Ureter (tissue), 1 donor: ENCODE measurements around the gene FGF7. TPM values are rescaled to one million over a fixed set of nuclear protein-coding genes. Genes with fewer than 3 reads are reported as not detected.
"Not testable (repeated sequence)": the region's sequence is repeated elsewhere in the genome, so short reads cannot be mapped to it uniquely, and the experiment has no call there.

ENCODE experiments used
- DNase-seq: peaks from one replicate; pipeline ENCODE4 v3.0.0-alpha.2; 2020; ENCODE audit warnings: low spot score
- total RNA-seq: library from RNA; stranded (reverse); gene quantifications from one replicate; pipeline ENCODE4 v1.2.4, GENCODE V29; 2023
- donor health status: DM: yes; HTN: yes; CAD: no.

The FGF7 gene
- total RNA-seq, 1 donor from 2014 or later, result 48.3 TPM

DNA sequence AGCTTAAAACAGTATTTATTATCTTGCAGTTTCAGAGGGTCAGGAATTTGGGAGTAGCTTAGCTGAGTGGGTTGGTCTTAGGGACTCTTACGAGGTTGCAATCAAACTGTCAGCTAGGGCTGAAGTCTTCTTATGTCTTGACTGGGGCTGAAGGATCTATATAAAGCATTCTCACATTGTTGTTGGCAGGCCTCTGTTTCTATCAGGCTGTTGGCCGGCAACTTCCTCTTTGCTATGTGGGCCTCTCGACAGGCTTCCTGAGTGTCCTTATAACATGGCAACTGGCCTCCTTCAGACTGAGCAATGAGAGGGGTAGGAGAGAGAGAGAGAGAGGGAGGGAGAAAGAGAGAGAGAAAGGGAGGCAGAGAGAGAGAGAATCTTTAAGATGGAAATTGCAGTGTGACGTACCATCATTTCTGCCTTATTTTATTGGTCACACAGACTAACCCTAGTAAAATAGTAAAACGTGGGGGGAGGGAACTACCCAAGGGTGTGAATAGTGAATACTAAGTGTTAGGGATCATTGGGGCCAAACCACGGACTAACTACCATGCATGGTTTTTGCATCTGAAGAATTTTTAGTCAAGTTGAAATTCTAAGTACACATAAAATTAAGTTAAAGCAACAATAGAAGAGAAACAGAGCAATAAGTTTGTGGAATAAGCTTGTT is 16.1 kb downstream of the FGF7 start:
- no peak for DNase-seq

DNA sequence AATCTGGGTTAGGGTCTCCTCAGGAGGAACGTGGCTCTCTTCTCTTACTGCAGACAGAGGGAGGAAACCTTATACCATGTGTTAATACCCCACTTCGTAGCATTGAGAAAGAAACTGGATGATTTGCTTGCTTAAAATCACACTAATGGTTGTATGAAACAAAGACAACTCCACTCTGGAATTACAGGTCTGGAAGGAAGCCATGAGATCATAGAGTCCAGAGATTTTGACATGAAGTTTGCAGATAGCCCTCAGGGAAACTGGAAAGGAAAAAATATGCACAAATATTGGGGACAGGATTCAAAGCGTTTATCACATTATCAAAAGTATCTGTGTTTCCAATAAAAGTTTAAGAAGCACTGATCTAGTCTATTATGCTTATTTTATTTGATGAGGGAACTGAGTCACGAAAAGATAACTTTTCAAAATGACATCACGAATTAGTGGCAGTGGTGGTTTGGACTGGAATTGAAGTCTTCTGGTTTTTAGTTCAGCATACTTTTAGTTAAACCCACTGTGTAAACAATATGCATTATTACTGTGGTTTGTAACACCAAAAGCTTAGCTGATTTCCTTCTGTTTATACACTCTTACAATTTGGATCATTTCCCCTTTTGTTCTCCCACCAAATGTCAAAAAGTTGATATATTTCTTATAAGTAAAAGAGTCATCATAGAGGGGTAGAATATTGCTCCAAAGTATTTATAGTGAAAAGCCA is 16.8 kb downstream of the FGF7 start:
- DNase-seq, result no peak

DNA sequence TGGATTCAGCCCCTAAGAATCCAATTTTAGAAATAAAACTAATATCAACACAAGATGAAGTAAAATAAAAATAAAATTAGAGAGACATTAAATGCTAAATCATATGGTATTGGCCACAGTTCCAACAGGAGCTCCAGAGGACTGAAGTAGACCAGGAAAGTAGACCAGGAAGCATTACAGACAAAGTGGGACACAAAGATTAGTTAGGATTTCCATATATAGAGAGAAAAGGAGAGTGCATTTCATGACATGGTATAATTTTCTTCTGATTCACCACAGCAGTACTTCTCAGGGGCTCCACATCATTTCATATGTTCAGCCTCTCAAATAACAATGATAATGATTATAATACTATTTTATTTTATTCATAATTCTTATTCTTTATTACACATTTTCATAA is 18.3 kb downstream of the FGF7 start:
- no peak for DNase-seq

DNA sequence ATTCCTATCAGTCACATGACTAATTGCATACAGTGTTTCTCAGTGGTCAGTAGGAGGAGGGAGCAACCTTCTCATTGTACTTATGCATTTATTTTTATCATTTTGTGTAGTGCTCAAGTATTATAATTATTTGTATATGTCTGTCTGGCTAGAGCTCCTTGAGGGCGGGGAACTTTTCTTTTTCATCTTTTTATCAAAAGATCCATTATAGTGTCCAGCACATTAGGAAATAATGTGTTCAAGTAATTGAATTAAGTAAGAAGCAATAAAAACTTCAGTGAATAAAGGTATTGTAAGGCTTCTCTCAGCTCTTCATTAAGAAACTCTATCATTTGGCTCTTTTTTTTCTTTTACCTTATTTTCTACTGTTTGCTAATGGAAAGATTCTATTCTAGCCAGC is 18.8 kb downstream of the FGF7 start:
- no peak for DNase-seq

DNA sequence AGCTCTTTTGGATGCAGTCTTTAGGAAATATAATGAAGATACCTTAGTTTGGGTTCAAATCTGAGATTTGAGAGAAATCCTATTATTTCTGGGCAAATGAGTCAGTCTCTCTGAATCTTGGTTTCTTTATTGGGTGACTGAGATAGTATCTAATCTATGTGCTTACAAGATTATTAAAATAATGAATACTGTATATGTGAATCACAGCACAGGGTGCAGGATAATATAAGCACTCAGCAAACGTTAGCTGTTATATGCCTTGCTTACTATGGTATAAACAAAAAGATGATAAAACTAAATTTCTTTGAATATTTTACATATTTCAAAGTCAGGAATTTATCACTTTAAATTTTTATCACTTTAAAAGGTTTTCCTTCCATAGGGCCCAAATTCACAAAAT is 29.6 kb downstream of the FGF7 start:
- no peak for DNase-seq

DNA sequence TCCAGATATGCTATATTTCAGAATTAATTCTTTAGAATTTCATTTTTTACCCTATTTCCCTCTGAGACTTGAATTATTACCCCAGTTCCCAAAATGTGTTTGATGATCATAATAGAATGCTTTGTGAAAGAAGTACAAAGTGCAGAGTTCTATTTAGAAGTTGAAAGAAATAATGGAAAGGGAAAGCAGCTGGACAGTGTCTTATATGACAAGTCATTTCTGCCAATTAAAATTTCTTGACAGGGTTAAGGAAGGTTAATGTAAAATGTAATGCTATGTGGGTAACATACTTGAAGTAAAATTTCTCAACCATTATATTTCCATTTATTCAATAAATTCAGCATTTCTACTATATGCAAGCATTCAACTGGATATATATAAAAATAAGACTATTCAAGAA is 33.1 kb downstream of the FGF7 start:
- no peak for DNase-seq

DNA sequence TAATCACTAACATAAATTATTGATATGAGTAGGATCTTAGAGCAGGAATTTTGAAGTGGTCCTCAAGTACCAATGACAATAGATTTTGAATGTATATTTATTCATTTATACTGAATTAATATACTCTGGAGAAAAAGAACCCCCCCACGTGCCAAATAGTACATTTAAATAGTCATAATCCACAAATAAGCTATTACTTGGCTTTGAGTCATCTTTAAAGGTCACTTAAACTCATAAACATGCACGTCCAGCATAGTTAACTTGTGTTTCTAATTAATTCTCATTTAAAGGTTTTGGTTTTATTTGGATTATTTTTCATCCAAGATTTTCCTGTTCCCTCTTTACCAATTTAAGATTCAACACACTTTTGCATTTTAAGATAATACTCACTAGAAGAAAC is 35.1 kb downstream of the FGF7 start:
- DNase-seq, result no peak

DNA sequence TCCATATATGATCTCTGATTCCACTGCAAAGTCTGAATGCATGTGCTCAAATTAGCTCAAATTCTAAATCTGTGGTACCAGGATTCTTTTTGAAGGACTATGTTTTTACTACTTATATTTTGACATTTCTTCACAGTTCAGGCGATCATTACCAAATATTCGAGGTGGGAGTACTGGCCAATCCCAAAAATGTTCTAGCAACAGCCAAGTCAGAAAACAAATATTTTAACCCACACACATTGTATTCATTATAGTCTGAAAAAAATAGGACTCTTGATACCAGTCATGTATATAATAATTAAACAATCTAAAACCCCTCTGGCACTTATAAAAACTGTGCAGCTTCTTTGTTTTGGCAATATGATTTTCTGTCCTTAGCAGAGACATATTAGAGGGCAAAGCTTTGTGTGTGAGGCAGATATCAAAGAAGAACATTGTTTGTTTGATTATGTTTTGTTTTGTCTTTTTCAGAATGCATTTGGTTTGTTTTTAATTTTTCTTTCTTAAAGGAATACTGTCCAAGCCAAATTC is 37.4 kb downstream of the FGF7 start:
- DNase-seq, result no peak

DNA sequence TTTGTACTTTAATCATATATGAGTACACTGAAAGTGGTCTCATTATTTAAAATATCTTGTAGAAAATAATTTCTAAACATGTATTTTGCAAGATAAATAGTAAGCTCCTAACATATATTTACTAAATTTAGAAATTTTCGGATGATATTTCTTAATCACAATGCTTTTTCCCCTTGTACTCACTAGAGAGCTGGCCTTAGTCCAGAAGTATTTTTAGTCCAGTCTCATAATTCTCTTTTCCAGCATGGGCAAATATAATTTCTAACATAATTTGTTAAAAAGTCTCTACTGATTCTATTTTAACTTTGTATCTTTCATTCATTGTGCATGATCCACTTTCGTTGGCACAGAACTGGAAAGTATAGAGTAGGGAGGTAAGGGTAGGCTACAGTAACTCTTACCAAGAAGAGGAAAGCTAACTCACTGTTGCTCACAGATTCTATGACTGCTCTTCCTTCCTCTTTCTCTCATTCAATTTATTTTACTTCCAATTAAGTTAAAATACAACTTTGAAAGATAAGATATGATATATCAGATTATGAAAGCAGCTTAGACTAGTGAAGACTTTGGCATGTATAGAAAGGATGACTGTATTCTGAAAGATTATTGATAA is 39.3 kb downstream of the FGF7 start:
- DNase-seq, result no peak

DNA sequence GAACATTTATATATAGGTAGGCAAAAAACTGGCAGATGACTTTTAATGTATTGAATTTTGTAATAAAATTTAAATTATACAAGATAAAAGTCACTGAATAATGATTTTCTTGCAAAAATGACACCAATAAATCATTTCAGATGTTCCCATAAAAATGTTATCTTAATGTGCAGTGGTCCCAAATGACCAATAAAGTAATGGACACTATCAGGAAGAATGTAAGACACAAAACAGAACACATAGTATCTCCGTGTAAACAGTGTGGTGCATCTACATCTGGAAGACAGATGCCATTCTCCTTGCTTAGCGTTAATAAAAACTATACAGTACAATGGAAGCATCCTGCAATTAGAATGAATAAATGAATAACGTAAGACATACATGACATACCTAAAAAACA is 41.5 kb downstream of the FGF7 start:
- DNase-seq, result no peak

DNA sequence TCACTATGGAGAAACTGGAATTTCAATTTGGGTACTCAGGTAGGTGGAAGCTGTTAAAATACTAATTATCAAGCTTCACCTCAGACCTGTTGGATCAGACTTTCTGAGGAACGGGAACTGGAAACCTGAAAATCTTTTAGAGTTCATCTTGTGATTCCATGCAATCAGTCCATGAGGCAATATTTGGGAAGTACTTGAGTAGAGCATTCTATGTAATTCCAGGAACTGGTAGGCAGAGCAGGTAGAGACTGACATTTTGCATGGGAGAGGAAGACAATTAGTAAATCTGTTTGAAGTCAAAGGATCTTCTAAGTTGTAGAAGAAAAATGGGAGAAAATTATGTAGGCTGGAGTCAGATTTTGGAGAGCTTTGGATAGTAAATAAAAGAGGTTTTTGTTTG is 43.1 kb downstream of the FGF7 start:
- no peak for DNase-seq

DNA sequence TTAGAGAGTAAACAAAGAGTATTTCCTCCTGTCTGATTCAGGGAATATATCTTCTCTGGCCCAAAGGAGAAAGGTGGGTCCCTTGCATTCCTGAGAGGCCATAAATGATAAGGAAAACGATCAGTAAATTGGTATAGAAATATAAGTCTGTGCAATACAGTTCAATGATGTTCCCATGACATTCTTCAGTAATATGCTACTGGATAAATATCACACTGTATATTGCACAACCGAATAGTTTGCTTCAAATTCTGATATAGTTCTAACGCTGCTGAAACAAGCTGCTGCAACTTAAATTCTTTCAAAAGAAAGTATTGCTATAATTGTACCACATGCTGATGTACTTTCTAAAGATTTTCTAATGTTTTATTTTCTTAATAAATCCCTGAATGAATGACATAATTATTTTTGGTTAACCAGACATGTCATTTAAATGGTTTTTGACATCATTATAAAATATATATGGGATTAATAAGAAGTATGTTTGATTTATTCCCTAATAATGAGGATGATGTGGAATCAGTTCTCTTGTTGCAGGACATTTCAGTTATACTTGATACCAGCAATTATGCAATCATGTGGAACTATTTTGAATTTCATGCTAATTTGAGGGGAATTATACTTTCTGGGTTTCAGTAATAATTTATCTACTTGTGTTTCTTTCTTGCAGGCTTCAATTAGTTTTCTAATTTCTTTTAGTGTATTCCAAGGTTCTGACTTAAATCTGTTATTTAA is 44.9 kb downstream of the FGF7 start:
- no peak for DNase-seq

DNA sequence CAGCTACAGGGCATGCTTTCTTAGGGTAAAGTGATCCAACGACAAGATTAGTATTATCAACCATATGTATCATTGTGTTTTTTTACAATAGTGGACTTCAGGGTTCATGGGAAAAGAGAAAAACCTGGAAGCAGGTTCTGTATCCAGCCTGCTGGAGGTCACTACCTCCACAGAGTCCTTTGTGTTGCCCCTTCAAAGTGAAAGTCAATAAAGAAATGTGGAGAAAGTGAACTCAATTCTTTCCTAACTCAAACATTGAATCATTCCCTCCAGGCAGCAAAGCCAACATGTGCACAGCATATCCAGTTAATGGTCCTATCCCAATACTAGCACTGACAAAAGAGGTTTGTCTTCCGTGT is 45.4 kb downstream of the FGF7 start:
- no peak for DNase-seq

DNA sequence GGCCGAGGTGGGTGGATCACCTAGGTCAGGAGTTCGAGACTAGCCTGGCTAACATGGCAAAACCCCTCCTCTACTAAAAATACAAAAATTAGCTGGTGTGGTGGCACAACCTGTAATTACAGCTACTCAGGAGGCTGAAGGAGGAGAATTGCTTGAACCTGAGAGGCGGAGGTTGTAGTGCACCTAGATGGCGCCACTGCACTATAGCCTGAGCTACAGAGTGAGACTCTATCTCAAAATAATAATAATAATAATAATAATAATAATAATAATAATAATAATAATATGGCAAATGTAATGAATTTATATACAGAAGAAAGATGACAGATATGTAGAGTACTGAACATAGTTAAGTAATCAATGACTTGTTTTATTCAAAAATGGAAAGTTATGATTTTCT is 48.2 kb downstream of the FGF7 start:
- not testable (repeated sequence) for DNase-seq

DNA sequence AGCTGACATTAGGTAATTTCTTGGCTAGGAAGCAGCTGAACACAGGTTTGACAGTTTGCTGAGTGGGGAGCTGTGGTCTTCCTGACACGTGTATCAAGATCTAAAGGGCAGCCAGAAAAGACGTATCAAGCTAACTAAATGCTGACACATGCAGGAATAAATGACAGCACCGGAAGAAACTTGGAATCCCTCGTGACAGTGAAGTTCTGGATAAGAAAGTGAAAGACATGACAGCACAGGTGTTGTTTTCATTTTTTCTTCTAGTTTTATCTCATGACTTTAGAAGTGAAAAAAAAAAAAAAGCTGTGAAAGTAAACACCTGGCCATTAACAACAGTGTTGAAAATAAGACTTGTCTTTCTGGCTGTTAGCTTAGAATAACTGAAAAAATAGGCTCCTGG is 48.7 kb downstream of the FGF7 start:
- no peak for DNase-seq

DNA sequence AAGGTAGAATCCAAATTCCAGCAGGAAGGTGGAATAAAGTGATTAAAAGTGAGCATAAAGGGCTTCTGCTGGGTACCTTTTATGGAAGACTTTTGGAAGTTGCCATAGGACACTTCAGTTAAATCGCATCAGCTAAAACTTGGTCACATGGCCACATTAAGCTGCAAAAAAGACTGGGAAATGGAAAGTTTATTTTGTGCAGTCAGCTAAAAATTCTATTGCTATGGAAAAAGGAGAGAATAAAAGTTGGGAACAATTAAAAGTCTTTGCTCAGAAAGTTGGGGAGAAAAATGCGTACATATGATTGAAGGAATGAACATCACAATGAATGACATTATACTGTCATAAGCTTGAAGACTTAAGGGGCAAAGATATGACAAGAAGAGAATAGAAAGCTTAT is 49.3 kb downstream of the FGF7 start:
- DNase-seq, result no peak

DNA sequence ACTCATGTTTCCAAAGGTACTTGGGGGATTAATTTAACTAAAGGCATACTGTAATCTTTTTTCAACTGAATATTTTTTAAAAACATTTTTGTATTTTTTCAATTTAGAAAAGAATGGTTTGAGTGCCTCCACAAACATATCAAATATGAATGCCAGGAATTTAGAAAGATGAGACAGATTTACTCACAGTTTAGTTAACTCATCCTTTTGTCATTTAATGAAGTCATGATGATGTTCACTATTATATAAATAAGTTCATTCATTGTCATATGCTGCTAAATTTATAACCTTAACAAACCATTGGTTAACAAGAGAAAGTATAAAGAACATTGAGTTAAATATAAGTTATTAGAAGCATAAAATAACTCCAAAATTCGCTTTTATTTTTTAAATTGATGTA is 50.0 kb downstream of the FGF7 start:
- DNase-seq, result no peak

DNA sequence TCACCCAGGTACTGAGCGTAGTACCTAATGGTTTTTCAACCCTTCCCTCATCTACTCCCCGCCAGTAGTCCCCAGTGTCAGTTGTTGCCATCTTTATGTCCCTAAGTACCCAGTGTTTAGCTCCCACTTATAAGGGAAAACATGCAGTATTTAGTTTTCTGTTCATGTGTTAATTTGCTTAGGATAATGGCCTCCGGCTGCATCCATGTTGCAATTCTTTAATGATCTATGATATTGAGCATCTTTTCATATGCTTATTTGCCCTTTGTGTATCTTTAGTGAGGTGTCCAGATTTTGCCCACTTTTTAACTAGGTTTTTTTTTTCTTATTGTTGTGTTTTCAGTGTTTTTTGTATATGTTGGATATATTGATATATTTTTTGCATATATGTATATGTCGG is 55.0 kb downstream of the FGF7 start:
- DNase-seq, result not testable (repeated sequence)

DNA sequence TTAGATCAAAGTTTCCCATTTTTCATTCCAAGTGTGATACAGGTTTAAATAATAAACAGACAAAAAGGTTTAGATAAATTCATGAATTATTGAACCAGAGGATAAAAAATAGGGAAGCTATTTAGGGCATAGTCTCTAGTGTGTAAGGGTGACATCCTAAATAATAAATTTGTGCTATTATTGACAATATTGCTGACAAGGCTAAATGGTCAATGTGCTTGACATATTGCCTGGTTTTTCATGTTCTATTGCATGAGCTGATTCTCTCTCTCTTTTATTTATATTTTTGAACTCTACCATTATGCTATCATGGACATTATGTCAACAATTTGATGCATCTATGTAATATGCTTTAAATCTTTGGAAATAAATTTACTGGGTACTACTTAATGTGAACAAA is 55.9 kb downstream of the FGF7 start:
- not testable (repeated sequence) for DNase-seq

DNA sequence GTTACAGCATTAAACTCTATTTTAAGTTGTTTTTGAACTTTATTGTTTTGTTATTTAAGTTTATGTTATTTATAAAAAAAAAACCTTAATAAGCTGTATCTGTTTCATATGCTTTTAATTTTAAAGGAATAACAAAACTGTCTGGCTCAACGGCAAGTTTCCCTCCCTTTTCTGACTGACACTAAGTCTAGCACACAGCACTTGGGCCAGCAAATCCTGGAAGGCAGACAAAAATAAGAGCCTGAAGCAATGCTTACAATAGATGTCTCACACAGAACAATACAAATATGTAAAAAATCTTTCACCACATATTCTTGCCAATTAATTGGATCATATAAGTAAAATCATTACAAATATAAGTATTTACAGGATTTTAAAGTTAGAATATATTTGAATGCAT is 62.4 kb downstream of the FGF7 start:
- DNase-seq, result not testable (repeated sequence)

DNA sequence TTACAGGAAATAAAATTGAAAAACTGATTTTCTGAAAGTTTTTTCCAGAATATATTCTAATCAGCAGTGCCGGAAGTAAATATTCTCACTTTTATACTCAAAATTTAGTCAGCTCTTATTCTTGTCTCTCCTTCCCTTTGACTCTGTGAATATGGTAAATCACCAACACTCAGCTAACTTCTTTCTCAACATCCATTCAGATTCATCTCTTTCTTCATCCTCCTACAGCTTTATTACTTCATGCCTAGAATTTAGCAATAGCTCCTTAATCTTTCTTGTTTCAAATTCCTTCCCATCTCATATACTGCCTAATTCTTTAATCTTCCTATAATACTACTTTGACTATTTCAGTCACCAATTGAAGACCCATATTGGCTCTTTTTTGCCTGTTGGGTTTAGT is 67.9 kb downstream of the FGF7 start:
- no peak for DNase-seq

DNA sequence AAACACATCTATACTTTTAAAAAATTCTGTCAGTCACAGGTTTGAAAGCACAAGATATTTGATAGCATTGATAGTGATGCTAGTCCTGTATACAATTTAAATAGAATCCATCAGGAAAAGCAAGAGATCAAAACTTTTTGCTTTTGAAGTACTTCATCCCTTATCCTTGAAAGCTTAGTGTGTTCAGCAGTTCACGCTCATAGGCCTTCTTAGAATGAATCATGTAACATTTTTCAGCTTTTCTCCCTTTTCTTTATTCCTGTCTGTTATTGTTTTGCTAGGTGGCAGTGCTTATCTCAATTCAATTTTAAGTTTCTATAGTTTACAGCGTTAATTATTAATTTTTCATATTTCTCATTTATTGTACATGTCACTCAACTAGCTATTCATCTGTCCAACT is 69.1 kb downstream of the FGF7 start:
- DNase-seq, result no peak

DNA sequence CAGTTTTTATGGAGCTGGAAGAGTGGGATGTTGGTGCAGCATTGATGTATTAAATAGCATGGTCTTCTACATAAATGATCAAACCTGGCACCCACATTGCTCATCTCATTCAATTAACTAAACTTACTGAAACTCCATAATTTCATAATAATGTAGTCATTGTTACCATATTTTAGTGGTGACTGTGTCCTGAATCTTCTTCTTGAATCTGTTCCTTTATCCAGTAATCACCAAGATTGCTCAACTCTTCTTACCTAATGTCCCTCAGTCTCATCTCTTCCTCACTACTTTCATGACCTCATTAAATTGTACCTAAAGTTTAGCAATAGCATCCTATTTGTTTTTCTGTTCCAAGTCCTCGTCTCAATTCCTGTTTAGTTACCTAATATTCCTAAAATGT is 69.8 kb downstream of the FGF7 start:
- DNase-seq, result no peak
